Measurements from ENCODE around the gene SEPTIN10. TPM values are rescaled to one million over a fixed set of nuclear protein-coding genes. Genes with fewer than 3 reads are reported as not detected.

SEPTIN10 gene
- total and polyA plus RNA-seq, 2 experiments from 2014 or later = 52.3 to 85.1 TPM

DNA sequence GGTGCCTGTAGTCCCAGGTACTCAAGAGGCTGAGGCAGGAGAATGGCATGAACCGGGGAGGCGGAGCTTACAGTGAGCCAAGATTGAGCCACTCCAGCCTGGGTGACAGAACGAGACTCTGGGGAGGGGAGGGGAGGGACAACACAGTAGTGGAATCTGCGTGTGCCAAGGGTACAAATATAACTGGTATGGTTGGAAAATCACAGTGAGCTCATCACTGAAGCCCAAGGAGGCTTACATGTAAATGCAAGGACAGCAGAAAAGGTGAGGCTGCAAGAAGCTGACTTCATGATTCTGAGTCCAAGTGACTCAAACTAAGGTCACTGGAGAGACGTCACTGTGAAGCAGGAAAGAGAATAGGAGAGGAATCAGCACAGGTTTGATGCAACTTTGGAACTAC, 9.2 kb downstream of the SEPTIN10 start (continued):
- TF ChIP-seq, protein P1, sequence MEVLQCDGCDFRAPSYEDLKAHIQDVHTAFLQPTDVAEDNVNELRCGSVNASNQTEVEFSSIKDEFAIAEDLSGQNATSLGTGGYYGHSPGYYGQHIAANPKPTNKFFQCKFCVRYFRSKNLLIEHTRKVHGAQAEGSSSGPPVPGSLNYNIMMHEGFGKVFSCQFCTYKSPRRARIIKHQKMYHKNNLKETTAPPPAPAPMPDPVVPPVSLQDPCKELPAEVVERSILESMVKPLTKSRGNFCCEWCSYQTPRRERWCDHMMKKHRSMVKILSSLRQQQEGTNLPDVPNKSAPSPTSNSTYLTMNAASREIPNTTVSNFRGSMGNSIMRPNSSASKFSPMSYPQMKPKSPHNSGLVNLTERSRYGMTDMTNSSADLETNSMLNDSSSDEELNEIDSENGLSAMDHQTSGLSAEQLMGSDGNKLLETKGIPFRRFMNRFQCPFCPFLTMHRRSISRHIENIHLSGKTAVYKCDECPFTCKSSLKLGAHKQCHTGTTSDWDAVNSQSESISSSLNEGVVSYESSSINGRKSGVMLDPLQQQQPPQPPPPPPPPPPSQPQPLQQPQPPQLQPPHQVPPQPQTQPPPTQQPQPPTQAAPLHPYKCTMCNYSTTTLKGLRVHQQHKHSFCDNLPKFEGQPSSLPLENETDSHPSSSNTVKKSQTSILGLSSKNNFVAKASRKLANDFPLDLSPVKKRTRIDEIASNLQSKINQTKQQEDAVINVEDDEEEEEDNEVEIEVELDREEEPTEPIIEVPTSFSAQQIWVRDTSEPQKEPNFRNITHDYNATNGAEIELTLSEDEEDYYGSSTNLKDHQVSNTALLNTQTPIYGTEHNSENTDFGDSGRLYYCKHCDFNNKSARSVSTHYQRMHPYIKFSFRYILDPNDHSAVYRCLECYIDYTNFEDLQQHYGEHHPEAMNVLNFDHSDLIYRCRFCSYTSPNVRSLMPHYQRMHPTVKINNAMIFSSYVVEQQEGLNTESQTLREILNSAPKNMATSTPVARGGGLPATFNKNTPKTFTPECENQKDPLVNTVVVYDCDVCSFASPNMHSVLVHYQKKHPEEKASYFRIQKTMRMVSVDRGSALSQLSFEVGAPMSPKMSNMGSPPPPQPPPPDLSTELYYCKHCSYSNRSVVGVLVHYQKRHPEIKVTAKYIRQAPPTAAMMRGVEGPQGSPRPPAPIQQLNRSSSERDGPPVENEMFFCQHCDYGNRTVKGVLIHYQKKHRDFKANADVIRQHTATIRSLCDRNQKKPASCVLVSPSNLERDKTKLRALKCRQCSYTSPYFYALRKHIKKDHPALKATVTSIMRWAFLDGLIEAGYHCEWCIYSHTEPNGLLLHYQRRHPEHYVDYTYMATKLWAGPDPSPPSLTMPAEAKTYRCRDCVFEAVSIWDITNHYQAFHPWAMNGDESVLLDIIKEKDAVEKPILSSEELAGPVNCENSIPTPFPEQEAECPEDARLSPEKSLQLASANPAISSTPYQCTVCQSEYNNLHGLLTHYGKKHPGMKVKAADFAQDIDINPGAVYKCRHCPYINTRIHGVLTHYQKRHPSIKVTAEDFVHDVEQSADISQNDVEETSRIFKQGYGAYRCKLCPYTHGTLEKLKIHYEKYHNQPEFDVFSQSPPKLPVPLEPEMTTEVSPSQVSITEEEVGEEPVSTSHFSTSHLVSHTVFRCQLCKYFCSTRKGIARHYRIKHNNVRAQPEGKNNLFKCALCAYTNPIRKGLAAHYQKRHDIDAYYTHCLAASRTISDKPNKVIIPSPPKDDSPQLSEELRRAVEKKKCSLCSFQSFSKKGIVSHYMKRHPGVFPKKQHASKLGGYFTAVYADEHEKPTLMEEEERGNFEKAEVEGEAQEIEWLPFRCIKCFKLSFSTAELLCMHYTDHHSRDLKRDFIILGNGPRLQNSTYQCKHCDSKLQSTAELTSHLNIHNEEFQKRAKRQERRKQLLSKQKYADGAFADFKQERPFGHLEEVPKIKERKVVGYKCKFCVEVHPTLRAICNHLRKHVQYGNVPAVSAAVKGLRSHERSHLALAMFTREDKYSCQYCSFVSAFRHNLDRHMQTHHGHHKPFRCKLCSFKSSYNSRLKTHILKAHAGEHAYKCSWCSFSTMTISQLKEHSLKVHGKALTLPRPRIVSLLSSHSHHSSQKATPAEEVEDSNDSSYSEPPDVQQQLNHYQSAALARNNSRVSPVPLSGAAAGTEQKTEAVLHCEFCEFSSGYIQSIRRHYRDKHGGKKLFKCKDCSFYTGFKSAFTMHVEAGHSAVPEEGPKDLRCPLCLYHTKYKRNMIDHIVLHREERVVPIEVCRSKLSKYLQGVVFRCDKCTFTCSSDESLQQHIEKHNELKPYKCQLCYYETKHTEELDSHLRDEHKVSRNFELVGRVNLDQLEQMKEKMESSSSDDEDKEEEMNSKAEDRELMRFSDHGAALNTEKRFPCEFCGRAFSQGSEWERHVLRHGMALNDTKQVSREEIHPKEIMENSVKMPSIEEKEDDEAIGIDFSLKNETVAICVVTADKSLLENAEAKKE (CRISPR knock-in tag; IDR thresholded peaks at IDR 0.05) = no peak

DNA sequence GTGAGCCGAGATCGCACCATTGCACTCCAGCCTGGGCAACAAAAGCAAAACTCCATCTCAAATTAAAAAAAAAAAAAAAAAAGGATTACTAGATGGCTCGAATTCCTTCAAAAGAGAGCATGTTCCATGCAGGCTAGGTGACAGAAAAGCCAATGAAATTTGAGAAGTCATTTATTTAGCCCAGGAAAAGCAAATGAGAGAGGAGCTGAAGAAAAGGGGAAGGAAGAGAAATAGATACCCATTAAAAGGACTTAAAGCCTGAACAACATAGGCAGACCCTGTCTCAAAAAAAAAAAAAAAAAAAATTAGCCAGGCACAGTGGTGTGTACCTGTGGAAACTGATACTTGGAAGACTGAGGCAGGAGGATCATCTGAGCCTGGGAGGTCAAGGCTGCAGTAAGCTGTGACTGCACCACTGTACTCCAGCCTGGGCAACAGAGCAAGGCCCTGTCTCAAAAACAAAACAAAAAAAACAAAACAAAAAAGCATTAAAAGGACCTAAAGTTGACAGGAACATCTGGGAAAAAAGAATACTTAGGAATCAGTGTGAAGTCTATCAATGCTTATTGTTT, 11.1 kb downstream of the SEPTIN10 start:
- Histone ChIP-seq H3K27me3 (ENCODE audit: insufficient read depth) (no peaks in the 10 kb centered on the region), H3K4me2 (no peak overlapping the region), H3K4me1 (ENCODE audit: insufficient read depth) (peaks cover 28% of the 10 kb centered on the region), H4K20me1 (replicated peaks; ENCODE audit: insufficient read depth) (peaks cover 28% of the 10 kb centered on the region), H3K36me3 (ENCODE audit: insufficient read depth) (no peaks in the 10 kb centered on the region), H3K4me3 (no peak overlapping the region), H2AFZ (no peak overlapping the region), H3K9me2 (ENCODE audit: insufficient read depth) (no peaks in the 10 kb centered on the region), H3F3A (replicated peaks; ENCODE audit: low read depth) (no peaks in the 10 kb centered on the region), H3K79me2 (replicated peaks; ENCODE audit: insufficient read depth) (peaks cover 98% of the 10 kb centered on the region), H3K27ac (ENCODE audit: low read depth) (no peak overlapping the region)
- Mint-ChIP-seq H3K9me3 (peaks cover 3% of the 10 kb centered on the region; the same call in 1 of the 3 replicates), H3K27me3 (ENCODE audit: insufficient read depth, low read depth, poor library complexity) (peaks cover 3% of the 10 kb centered on the region), H3K27ac (no peak overlapping the region), H3K4me1 (peaks cover 36% of the 10 kb centered on the region), H3K36me3 (ENCODE audit: low read depth) (peaks cover 3% of the 10 kb centered on the region; the same call in 2 of the 3 replicates), H3K4me3 (no peak overlapping the region)
- ATAC-seq (no peak), DNase-seq (ENCODE audit: low spot score) (no peak)
- TF ChIP-seq JUNB (IDR thresholded peaks at IDR 0.05; ENCODE audit: unreplicated experiment) (no peak), ZNF331 (CRISPR knock-in tag; IDR thresholded peaks at IDR 0.05; ENCODE audit: low read depth) (no peak), POLR2AphosphoS5 (IDR thresholded peaks at IDR 0.05; ENCODE audit: low read depth) (no peak), EZH2phosphoT487 (IDR thresholded peaks at IDR 0.05; ENCODE audit: unreplicated experiment) (no peak), ZNF114 (CRISPR knock-in tag; IDR thresholded peaks at IDR 0.05) (no peak), NANOG (IDR thresholded peaks at IDR 0.05; ENCODE audit: borderline replicate concordance) (no peak), STAT1 (IDR thresholded peaks at IDR 0.05; ENCODE audit: unreplicated experiment) (no peak), CREB1 (CRISPR knock-in tag; IDR thresholded peaks at IDR 0.05; ENCODE audit: low read depth) (no peak), EZH2 (IDR thresholded peaks at IDR 0.05; ENCODE audit: low read depth, unreplicated experiment) (no peak)
- TF ChIP-seq, protein P2, sequence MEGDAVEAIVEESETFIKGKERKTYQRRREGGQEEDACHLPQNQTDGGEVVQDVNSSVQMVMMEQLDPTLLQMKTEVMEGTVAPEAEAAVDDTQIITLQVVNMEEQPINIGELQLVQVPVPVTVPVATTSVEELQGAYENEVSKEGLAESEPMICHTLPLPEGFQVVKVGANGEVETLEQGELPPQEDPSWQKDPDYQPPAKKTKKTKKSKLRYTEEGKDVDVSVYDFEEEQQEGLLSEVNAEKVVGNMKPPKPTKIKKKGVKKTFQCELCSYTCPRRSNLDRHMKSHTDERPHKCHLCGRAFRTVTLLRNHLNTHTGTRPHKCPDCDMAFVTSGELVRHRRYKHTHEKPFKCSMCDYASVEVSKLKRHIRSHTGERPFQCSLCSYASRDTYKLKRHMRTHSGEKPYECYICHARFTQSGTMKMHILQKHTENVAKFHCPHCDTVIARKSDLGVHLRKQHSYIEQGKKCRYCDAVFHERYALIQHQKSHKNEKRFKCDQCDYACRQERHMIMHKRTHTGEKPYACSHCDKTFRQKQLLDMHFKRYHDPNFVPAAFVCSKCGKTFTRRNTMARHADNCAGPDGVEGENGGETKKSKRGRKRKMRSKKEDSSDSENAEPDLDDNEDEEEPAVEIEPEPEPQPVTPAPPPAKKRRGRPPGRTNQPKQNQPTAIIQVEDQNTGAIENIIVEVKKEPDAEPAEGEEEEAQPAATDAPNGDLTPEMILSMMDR (conservative IDR thresholded peaks at IDR 0.05; ENCODE audit: low read depth in 2 of 2) = no peak
- TF ChIP-seq, protein P3, sequence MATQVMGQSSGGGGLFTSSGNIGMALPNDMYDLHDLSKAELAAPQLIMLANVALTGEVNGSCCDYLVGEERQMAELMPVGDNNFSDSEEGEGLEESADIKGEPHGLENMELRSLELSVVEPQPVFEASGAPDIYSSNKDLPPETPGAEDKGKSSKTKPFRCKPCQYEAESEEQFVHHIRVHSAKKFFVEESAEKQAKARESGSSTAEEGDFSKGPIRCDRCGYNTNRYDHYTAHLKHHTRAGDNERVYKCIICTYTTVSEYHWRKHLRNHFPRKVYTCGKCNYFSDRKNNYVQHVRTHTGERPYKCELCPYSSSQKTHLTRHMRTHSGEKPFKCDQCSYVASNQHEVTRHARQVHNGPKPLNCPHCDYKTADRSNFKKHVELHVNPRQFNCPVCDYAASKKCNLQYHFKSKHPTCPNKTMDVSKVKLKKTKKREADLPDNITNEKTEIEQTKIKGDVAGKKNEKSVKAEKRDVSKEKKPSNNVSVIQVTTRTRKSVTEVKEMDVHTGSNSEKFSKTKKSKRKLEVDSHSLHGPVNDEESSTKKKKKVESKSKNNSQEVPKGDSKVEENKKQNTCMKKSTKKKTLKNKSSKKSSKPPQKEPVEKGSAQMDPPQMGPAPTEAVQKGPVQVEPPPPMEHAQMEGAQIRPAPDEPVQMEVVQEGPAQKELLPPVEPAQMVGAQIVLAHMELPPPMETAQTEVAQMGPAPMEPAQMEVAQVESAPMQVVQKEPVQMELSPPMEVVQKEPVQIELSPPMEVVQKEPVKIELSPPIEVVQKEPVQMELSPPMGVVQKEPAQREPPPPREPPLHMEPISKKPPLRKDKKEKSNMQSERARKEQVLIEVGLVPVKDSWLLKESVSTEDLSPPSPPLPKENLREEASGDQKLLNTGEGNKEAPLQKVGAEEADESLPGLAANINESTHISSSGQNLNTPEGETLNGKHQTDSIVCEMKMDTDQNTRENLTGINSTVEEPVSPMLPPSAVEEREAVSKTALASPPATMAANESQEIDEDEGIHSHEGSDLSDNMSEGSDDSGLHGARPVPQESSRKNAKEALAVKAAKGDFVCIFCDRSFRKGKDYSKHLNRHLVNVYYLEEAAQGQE (IDR thresholded peaks at IDR 0.05; ENCODE audit: unreplicated experiment) = no peak
- TF ChIP-seq, protein P4, sequence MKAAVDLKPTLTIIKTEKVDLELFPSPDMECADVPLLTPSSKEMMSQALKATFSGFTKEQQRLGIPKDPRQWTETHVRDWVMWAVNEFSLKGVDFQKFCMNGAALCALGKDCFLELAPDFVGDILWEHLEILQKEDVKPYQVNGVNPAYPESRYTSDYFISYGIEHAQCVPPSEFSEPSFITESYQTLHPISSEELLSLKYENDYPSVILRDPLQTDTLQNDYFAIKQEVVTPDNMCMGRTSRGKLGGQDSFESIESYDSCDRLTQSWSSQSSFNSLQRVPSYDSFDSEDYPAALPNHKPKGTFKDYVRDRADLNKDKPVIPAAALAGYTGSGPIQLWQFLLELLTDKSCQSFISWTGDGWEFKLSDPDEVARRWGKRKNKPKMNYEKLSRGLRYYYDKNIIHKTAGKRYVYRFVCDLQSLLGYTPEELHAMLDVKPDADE (IDR thresholded peaks at IDR 0.05) = no peak
